Panc1 (cell line): Measurements from ENCODE around the gene CFAP206.

Source experiments
- CTCF ChIP-seq: fragments of 450-650 bp; IDR thresholded peaks from 2 replicates; pipeline ENCODE4 v1.5.1; 2017; ENCODE audit warnings: mild to moderate bottlenecking
- POLR2AphosphoS5 ChIP-seq: IDR thresholded peaks from 2 replicates; pipeline ENCODE4 v1.6.1; 2012; ENCODE audit warnings: mild to moderate bottlenecking, low read depth, low read length, moderate library complexity
- REST ChIP-seq, 2 experiments: IDR thresholded peaks; 2 replicates each; pipeline ENCODE4 v1.6.1; 2011 to 2012; ENCODE audit warnings: low read depth in 2 of 2, control low read depth in 1 of 2, low read length in 1 of 2, mild to moderate bottlenecking in 1 of 2, moderate library complexity in 1 of 2; ENCODE audit not compliant: insufficient read depth in 1 of 2

GRCh38 chr6:87494761-87495422 is 87.1 kb downstream of the CFAP206 start:
- TF ChIP-seq CTCF (no peak), REST (IDR thresholded peaks at IDR 0.05; ENCODE audit: insufficient read depth in 1 of 2, low read depth in 2 of 2, low read length in 1 of 2) (no peak), POLR2AphosphoS5 (no peak)
